Activated CD8-positive, alpha-beta memory T cell treated with anti-CD3 and anti-CD28 coated beads for 4 hours (primary cell): ENCODE measurements around the gene MLEC.
"Not testable (repeated sequence)": the region's sequence is repeated elsewhere in the genome, so short reads cannot be mapped to it uniquely, and the experiment has no call there.

Experiments used
- DNase-seq, 2 donors: peaks; one replicate each; pipeline ENCODE4 v3.0.0-alpha.2; 2020; ENCODE audit warnings: low read depth in 2 of 2

The MLEC gene

DNA sequence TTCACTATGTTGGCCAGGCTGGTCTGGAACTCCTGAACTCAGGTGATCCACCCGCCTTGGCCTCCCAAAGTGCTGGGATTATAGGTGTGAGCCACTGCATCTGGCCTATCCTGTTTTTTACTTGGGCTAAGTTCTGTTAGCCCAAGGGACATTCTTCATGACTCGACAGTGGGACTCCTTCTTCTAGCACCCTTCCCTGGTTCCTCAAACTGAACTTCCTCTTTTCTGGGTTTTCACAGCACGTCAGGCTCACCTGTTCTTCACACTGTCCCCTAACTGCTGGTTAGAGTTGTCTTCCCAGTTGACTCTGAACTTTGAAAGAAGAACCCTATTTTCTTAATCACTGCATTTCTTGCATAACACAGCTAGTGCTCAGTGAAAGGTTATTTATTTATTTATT is 24.1 kb upstream of the MLEC start:
- DNase-seq, result no peak

DNA sequence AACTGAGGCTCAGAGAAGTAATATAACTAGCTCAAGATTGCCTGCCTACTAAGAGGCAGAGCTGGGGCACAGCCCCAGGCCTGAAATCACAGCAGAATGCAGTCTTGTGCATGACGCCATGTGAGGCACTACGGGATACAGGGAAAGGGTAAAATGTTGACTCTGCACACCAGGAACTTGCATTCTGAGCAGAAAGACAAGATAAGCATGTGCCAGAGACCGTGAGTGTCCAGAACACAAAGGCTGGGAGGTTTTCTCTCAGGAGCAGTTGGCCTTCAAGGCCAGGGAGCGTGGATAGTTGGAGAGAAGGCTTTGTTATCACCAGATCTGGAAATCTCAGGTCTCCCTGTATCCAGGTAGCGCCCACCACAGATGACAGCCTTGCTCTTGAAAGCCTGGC is 23.2 kb upstream of the MLEC start:
- DNase-seq, result no peak

DNA sequence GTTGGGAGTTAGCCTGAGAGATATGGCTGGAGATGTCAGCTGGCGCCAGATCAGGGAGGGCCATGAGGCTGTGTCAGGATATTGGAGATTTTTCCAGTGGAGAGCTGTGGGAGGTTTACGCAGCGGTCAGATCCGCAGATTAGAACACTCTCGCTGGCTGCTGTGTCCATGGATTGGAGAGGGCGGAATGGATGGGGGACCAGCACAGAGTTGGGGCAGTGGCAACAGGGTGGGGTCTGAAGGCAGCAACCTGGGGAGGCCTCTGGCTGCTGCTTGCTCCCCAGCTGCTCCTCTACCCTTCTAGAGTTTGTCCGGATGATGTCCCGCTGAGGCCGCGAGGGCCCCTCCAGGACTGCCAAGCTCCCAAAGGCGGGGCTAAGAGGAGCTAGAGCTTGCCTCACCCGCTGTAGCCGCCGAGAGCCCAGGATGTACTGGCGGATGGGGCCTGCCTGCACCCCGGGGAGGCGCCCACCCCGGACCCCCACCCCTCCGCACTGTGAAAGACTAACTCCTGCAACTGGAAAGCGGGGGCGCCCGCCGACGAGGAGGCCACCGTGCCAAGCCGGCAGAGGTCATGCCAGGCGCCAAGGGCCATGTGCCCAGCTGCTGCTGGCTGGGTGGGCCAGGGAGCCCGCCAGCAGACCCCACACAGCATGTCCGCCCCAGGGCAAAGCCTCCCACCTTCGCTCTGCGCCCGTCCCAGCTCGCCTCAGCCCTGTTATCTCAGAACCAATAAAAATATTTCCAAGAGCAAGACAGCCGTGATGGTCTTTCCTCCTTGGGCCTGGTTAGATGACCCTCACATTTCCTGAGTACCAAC is 20.2 kb upstream of the MLEC start:
- no peak for DNase-seq

DNA sequence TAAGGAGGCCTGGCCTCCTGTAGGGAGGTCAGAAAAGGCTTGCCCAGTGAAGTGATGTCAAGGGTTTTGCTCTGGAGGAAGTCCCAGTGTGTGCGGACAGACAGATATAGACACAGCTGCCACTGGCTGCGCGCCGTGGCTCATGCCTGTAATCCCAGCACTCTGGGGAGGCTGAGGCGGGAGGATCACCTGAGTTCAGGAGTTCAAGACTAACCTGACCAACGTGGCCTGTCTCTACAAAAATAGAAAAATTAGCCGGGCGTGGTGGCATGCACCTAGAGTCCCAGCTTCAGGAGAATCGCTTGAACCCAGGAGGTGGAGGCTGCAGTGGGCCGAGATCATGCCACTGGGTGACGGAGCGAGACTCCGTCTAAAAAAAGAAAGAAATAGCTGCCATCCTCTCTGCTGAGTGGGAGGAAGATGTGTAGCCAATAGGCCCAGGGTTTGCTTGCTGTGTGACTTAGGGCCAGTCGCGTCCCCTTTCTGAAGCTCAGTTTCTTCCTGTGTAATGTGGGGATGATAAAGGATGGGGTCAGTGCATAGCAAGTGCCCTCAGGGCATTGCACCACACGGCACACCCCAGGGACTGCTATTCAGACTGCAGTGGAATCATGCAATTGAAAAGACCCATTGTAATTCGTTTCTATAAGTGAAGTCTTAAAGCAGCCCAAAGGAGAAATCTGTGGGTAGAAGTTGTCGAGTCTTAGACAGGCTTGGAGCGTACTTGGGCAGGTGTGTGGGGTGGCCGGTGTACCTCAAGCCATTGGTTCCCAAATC is 18.7 kb upstream of the MLEC start:
- DNase-seq, result no peak

DNA sequence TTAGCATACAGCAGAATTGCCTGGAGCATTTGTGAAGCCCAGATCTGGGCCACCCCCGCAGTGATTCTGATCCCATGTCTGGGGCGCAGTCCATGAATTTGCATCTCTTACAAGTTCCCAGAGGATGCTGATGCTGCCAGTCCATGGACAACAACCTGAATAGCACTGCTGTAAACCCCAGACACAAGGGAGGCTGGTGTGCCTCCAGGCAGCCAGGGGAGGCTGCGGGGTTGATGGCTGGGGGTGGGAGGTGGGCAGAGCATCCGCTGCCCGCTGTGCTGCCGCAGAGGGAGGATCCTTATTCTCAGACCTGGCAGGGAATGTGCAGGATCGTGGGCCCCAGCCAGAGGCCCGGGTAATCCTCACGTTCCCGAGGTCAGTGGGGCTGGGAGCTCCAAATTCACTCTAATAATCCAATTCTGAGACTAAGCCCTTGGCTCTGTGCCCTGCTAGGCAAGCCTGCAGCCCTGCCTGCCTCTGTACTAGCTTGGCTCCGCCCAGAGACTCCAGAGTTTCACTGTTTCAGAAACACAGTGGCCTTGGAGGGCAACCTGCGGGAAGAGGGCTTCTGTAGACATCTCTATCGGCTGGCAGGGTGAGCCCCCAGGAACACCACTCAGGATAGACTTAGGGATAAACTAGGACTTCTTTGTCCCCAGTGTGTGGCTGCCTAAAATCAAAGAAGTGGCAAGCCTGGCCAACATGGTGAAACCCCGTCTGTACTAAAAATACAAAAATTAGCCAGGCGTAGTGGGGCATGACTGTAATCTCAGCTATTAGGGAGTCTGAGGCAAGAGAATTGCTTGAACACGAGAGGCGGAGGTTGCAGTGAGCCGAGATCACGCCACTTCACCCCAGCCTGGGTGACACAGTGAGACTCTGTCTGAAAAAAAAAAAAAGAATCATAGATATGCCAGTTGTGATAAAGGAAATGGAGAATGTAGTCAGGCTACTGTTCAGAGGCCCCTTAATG is 17.8 kb upstream of the MLEC start:
- no peak for DNase-seq

DNA sequence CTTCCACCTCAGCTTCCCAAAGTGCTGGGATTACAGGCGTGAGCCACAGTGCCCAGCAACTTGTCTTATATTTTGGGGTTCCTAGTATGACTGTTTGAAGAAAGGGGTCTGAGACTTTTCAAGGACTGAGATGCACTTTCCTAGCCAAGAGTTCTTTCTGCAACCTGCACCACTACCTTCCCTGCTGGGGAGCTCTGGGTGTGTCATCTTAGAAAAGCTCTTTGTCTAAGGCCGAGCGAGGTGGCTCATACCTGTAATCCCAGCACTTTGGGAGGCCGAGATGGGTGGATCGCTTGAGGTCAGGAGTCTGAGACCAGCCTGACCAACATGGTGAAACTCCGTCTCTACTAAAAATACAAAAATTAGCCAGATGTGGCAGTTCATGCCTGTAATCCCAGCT is 16.7 kb upstream of the MLEC start:
- not testable (repeated sequence) for DNase-seq

DNA sequence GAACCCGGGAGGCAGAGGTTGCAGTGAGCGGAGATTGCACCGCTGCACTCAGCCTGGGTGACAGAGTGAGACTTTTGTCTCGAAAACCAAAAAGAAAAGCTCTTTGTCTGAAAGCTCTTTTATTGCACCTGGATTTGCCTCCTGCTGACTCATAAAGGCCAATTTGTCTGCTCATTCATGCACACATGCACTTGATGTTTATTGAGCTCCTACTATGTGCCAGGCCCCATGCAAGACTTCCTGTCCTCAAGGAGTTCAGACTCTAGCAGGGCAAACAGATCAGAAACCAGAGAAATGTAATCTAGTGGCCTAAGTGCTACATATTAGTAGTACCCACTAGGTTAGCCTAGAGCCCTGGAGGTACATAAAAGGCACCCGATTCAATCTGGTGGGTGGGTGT is 16.3 kb upstream of the MLEC start:
- no peak for DNase-seq

DNA sequence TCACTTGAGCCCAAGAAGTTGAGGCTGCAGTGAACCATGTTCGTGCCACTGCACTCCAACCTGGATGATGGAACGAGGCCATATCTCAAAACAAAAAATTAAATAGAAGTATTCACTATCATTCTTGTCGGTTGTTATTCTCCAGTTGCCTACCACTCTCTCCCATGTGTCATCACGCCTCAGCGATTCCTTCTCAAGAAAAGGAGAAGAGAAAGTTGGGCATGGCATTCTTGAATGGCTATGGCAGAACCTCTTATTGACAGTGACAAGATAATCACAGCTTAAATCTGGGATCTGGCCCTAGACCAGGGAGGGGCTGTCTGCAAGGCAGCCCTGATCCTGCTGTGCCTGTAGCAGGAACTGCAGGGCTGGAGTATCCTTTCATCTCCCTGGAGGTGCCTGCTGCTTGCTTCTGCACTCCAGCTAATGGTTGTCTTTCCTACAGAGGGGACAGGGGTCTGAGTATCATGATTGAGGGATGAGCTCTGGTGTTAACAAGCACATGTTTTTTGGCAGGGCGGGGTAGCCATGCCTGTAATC is 12.8 kb upstream of the MLEC start:
- DNase-seq, result no peak

DNA sequence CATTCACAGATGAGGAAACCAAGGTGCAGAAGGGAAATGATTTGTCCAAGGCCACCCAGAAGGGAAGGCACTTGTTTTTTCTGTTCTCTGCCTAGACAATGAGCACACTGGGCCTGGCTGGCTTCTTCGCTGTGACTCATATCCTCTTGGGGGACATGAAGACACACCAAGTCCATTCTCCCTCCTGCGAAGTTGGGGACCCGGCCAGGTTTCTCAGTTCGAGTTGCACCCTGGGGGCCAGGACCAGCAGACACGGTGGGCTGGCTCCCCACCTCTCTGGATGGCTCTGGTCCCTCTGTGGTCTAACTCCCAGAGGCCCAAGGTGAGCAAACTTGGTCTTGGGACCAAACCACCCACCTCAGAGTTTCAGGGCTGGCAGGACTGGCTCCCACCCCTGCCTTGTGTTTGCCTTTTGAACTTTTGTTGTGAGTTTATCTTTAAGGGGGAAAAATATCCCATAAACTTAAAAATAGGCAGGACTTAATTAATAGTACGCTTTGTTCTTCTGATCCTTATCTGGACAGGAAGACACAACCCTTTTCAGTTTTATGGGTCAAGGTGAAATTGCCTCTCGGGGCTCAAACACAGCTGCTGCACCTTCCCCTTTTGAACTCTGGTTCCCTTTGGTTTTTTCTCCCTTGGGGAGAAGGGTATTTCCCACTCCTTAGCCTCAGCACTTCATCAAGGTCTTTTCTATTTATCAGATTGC is 9.0 kb upstream of the MLEC start:
- DNase-seq, result no peak

DNA sequence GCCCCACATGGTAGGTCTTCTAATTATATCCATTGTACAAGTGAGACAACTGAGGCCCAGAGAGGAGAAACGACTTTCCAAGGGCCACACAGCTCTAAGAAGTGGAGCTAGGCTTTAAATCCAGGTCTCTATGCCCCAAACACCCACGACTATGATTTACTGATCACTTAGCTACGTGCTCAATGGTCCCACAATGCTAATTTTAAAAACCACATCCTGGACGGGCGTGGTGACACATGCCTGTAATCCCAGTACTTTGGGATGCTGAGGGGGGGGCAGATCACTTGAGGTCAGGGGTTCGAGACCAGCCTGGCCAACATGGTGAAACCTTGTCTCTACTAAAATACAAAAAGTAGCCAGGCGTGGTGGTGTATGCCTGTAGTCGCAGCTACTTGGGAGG is 8.4 kb upstream of the MLEC start:
- no peak for DNase-seq

DNA sequence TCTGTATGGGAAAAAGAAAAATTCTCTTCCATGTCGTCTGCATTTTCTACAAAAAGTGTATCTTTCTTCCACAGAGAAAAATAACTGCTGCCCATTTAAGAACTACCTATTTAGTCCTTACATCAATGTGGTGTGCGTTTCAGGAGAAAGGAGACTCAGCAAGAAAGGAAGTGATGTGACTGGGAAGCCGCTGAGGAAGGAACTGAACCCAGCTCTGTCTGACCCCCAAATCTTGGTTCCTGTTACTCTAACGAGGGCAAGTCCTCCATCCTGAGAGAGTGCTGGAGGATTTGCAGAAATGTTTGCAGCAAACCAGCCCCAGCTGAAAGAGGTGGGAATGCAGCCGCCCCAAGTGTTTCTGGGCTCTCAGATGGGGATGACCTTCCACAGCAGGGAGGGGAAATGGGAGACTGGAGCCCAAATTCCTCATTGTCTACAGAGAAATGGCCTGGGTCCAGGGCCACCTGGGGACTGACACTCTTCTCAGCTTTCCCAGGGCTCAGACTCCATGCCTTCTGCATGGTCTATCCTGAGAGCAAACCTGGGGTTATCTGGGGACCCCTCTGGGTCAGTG is 6.7 kb upstream of the MLEC start:
- DNase-seq, result no peak

DNA sequence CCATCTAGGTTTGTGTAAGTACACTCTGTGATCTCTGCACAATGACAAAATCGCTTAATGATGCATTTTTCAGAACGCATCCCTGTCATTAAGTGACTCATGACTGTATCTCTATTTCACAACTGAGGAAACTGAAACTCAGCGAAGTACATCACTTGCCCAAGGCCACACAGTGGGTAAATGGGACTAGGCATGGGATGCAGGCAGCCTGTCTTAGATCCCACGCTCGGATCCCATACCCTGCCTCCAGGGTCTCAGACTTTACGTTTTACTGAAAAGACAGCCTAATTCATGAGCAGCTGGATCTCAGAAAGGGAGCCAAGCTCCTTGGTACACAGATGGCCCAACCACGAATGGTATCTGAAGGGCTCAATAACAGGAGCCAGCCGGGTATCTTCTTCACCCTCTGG is 2.4 kb upstream of the MLEC start:
- no peak for DNase-seq

DNA sequence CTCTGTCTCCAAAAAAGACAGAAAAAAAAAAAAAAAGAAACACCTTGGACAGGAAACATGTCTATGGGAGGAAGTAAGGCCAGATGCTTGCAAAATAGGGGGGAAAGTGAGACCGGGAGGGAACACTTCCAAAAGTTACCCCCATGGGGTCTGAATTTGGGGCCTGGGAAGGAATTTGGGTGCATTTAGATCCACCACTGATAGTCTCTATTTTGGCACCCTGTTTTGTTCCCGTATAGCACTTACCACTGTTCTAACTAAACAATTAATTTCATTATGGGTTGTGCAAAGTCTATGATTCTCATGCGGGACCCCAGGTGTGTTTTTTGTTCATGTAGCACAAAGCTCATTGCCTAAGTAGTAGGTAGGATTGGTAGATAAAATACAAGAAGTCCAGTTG is 1.4 kb upstream of the MLEC start:
- DNase-seq, result no peak

DNA sequence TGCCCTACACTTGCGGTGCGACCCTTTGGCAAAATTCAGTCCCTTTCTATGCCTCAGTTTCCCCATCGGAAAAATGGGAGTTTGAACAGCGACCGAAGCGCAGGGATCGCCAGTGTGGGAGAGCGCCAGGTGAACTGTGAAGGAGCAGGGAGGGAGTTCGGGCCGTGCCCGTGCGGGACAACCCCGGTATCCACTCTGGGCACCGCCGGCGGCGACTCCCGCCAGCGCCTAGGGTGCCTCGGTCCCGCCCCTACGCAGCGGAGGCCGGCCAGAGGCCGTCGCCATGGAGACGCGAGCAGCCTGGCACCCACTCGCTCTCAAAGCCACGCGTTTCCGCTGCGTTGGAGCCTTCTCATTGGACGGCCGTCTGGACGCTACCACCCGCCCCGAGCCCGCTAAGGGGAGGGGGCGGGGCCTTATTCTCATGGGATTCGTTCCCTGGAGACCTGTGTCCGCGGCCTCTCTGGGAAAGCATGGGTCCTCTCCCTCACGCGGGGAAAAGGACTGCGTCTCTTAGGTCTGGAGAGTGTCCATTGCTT is 729 bp upstream of the MLEC start:
- peak; percentile 93 to 97 for DNase-seq

DNA sequence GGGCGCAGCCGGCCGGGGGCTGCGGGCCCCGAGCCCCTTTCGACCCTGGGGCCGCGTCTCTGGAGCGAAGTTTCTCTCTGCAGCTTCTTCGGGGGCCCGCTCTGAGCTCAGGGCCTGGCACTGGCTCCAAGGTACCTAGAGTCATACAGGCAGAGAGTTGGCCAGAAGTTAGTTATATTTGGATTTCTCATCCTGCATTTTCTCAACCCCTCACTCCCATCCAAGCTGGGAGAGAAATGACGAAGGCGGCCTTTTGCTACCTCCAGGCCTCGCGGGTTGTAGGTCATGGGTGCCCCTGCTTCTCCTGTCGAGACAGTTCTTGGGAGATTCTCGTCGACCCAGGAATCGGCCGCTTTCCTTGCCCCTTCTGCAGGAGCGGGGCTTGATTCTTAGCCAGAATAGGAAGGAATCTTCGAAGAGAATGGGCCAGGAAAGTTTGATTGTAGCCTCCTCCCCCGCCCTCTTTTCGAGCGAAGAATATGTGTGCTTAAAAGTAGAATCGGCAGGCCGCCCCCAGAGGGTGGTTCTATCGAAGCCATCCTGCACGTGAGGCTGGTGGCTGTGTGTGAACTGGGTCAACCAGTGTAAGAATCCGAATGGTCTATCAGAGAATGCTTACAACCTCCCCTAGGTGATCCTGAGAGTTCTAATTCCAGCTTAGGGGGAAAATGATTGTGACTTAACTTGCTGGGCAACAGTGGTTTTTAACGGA is 785 bp downstream of the MLEC start:
- peak in 1 of 2 donors; percentile 13 for DNase-seq

DNA sequence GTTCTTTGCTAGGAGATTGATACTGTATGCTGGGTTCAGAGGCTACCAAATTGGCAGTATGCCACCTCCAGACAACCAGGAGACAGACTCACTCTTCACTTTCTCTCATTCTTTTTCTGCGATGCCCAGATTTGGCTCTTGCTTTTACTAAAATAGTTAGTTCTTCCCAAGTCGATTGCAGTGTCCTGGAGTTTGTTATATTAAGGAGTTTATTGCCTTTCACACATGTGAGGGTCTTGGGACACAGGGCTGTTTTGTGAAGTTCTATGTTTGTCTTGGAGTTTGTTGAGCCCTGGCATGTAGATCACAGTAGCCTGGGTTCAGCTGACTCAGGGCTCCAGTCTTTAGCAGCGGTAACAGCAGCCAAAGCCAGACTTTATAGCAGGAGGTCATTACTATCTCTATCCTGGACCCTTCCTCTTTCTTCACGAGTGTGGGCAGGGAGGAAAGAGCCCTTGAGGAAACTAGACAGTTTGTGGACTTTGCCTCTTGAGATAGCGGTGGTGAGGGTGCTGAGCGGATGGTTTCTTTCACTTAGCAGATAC is 1.6 kb downstream of the MLEC start:
- DNase-seq, result no peak

DNA sequence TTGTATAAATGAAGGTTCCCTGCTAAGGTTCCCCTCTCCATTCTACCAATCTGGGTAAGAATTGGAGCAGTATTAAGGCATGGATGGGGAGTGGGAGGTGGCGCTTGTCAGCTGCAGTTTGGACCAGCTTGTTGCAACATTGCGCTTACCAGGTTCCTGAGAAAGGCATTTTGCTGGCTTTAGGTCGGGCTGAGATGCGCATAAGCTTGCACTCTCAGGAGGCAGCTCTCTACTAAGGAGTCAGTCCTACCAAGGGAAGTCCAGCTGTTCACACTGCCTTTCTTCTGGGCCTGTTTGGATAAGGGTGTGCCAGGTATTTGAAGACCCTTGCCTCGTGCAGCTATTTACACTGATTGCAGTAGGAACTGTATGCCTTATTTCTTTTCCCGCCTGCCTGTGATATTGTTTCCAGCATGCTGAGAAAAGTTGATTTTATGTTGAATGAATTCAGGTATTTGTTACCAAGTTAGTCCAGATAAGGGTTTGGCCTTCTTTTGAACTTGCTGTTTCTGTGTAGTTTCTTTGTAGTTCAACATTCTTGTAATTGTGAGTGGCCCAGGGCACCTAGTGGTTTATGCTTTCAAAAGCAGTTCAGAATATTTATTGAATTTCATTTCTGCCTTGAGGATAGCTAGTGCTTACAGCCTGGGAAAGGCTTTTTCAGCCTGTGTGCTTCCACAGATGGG is 2.6 kb downstream of the MLEC start:
- DNase-seq, result no peak

DNA sequence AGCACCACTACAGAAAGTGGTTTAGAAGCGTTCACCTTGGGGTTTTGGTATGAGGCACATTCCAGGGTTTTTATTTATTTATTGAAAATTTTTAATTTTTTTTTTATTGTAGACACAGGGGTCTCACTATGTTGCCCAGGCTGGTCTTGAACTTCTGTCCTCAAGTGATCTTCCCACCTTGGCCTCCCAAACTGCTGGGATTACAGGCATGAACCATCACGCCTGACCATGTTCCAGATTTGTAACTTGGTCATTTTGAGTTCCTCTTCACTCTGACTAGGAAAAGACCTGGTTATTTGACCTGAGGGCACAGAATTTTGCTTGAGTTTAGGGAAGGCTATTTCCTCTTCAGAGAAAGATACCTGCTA is 3.1 kb downstream of the MLEC start:
- no peak for DNase-seq

DNA sequence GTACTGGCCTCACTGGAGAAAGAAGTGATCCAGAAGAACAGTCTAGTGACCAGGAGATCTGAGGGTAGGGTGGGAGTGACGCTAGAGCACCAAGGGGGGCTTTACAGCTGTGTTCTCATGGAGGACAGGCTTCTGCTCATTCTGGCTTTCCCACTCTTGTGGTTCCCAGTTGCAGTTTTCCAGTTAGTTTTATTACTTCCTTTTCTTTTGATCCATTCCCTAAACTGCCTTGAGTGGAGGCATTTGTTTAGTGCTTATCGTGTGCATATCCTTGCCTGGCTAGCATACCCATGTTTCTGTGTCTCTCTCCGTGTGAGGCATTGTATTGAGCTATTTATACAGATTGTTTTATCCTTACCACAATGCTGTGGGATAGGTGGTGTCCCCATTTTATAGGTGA is 4.0 kb downstream of the MLEC start:
- no peak for DNase-seq
